GM18517 (cell line): ENCODE results near the gene TBC1D8.

ENCODE experiments used
- ATAC-seq: cut with Tn5 transposase; IDR thresholded peaks from one replicate; pipeline ENCODE4 v1.9.1; 2021; ENCODE audit warnings: mild to moderate bottlenecking, moderate library complexity; ENCODE audit not compliant: unreplicated experiment

TBC1D8 gene

DNA sequence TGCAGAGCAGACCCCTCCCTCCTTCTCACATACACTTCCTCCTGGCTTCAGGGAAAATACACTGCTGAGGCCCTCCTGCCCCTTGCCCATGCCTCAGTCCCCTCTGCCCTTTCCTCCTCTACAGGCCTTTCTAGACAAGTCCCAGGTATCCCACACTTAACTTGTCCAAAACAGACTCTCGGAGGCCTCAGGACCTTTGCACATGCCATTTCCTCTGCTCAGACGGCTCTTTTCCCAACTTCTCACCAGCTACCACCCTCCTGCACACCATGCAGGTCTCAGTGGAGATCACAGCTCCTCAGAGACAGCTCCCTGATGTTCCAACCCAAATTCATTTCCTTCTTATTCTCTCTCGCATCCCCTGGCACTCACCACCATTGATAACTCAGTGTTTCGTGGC, 11.7 kb downstream of the TBC1D8 start:
- ATAC-seq: no peak

GRCh38 chr2:101135412-101136296, 15.5 kb downstream of the TBC1D8 start:
- ATAC-seq: no peak

- no peak for ATAC-seq
Measured at GRCh38 chr2:101133492-101134100, 17.6 kb downstream of the TBC1D8 start.

GRCh38 chr2:101132202-101132601, 19.0 kb downstream of the TBC1D8 start:
- ATAC-seq: no peak

DNA sequence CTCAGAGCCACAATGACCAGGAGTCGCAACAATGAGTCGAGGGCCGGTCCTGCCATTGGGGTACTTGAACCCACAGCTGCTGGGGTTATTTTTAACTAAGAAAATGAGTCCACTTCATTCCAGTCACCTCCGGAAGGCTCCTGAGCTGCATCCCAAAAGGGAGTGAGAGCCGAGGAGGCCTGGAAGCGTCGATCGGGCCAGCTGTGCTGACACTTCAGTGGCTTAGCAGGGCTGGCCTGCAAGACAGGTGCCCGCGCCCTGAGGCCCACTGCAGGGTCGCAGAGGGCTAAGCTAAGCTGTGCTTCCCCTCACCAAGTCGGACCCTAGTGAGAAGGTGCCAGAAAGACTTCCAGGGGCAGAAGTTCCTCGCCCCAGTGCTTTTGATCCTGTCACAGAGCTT, 21.1 kb downstream of the TBC1D8 start:
- no peak for ATAC-seq

DNA sequence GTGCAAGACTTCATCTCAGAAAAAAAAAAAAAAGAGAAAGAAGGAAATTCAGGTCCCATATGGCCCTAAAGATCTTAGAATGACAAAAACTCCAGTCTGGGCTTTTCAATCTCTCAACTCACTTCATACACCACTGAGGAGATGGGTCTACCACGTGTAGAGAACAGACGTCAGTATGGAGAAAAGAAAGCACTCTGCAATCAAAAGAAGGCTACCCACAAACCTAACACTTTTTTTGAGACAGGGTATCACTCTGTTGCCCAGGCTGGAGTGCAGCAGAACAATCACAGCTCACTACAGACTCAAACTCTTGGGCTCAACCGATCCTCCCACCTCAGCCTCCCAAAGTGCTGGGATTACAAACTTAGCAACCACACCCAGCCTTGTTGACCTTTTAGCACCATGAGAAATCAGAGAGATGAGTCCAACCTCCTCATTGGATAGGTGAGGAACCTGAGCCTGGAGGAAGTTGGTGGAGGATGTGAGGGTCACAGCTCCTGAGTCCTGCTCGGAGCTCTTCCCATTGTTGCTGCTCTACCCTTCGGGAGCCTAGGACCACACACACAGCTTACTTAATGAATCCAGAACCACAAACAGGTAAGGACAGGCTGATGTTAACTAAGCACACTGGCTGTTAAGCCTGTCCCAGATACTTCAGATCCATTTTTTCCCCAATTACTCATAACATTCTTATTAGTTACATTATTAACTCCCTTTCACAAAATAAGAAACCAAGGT, 23.7 kb downstream of the TBC1D8 start:
- ATAC-seq: no peak

DNA sequence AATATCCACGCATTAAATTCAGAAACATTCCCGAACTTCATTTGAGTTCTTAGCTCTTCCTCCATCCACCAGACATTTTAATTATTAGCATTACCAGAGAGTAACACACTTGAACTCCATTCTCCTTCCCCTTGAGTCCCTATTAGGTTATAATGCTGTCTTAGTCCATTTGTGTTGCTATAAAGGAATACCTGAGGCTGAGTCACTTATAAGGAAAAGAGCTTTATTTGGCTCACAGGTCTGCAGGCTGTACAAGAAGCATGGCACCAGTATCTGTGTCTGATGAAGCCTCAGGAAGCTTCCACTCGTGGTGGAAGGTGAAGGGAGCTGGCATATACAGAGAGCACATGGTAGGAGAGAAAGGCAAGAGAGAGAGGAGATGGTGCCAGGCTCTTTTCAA, 25.4 kb downstream of the TBC1D8 start:
- ATAC-seq: no peak

DNA sequence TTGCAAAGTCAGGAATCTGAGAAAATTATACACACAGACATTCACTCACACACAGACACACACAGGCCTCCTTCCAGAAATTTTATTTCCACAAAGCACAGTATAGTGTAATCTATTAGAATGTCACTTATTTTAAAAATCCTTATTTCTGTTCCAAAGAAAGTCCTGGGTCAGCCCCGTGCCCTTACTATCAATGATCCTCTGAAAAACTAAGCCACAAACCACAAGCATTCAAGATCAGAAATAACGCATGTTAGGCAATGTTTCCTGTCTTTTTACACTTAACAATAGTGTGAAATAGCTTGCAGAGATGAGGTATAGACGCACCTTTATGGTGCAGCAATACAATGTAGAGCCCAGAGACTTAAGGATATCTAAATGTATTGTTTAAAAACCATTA, 25.8 kb downstream of the TBC1D8 start:
- ATAC-seq: no peak

- no peak for ATAC-seq
Measured at GRCh38 chr2:101124643-101125366, 26.4 kb downstream of the TBC1D8 start.

- ATAC-seq: no peak
Measured at GRCh38 chr2:101123795-101124471, 27.2 kb downstream of the TBC1D8 start.

GRCh38 chr2:101121174-101121573, 30.0 kb downstream of the TBC1D8 start:
- ATAC-seq: no peak

DNA sequence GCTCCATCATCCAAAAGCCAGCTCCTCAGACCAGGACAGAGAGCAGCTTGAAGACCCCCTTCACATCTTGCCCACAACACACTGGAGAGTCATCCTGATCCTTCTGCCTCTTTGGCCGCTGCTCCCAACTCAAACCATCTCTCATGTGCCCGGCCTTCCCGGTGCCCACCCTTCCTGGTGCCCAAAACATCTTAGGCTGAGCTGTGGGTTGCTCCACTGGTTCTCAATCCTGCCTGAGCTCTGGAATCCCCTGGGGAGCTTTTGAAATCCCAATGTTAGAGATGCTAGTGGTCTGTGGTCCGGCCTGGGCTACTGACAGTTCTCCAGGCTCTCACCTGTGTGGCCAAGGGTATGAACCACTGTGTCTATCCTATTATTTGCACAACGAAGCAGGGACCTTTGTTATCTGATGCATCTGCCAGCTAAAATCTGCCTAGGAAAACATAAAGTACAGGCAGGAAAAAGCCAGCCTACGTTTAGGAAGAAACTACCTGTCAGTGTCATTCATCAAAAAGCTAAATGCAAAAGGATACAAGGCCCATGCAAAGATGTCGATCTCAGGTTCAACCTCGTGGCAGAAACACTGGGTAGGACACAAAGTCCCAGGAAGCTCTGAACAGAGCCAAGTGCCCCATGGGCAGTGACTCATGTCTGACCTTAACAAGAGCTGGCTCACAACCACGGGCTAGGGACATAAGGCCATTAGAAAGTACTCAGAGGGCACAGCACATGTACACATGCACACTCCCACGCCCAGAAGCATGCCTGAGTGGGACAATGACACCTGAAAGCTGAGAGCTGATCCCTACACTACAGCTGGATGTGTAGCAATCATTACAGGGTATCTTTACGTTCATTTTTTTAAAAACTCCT, 30.8 kb downstream of the TBC1D8 start:
- ATAC-seq: no peak

DNA sequence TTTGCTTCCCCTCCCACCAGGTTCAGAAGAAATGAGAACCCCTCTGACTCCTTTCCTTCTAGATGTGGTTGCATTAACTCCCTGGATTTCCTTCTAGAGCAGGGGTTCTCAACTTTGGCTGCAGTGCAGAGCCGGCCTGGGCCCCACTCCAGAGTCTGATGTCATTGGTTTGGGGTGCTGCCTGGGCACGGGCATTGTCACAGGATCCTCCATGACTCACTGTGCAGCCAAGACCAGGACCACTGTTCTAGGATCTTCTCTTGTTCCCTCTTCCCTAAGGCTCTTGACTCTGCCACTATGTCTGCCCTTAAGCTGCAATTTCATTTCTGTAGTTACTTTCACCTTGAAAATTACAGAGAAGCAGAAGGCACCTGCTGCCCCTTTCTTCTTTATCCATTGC, 31.8 kb downstream of the TBC1D8 start:
- ATAC-seq: no peak

GRCh38 chr2:101116841-101117552, 34.2 kb downstream of the TBC1D8 start:
- no peak for ATAC-seq

DNA sequence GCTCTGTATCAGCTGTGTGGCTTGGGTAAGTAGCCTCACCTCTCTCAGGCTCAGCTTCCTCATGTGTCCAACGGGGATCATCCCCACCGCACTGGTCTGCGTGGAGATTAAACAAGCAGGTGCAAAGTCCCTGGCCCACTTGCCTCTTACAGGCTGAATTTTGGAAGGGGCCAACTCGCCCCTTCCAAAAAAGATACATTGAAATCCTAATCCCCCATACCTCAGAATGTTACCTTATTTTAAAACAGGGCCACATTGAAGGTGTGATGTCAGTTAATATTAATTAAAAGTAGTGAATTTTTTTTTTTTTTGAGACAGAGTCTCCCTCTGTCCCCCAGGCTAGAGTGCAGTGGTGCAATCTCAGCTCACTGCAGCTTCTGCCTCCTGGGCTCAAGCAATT, 34.8 kb downstream of the TBC1D8 start:
- no peak for ATAC-seq

DNA sequence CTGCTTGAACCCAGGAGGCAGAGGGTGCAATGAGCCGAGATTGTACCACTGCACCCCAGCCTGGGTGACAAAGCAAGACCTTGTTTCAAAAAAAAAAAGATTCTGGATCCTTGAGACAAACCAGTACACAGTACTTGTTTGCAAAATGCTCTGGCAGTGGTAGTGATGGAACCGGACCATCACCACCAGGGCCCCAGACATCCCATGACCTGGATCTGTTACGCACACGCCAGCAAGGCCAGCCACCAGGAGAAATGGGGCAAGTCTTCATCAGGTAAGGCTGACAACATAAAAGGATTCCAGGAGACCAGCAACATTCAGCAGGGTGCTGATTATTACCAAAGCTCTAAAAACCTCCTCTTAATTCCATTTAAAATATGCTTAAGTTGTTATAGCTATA, 35.5 kb downstream of the TBC1D8 start:
- ATAC-seq: no peak

DNA sequence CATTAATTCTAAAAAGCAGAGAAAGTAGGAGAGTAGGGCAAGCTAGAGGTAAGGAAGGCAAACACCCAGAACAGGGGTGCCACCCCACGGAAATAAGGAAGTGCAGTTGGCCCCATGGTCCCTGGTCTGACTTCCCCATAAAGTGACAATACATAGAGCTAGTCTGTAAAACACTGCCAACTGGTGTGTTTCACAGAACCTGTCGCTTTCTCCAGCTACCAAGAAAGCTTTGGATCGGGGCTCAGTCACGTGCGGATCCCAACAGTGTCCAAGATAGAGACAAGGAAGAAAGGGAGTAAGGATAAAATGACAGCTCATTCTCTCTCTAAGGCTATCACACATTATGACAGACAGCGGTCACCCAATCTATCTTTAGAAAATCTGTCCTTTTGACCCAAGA, 36.4 kb downstream of the TBC1D8 start:
- no peak for ATAC-seq

- no peak for ATAC-seq
Measured at GRCh38 chr2:101114268-101114783, 36.9 kb downstream of the TBC1D8 start.
